ENCODE data around the gene CFAP100.

DNA sequence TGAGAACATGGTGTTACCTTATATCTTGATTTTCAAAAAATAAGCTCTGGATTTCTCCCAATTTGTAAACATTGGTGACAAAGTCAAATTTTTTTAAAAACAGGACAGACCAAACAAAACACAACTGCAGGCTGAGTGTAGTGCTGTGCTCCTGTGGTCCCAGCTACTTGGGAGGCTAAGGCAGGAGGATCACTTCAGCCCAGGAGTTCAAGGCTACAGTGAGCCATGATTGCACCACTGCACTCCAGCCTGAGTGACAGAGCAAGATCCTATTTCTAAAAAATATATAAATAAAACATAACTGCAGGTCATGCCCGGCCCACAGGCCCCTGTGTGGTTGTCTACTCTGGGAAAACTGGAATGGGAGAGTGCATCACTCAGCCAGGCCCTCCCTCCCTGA, 84.9 kb downstream of the CFAP100 start:
- TF ChIP-seq TAF1 (IDR thresholded peaks at IDR 0.05; ENCODE audit: borderline replicate concordance, insufficient read depth, low read length) (no peak), POLR2AphosphoS5 (IDR thresholded peaks at IDR 0.05; ENCODE audit: low read depth, low read length) (no peak), SIN3A (IDR thresholded peaks at IDR 0.05; ENCODE audit: borderline replicate concordance, insufficient read depth, low read length) (no peak), FOXP2 (optimal IDR thresholded peaks at IDR 0.05; ENCODE audit: borderline replicate concordance, extremely low read depth, extremely low read length, insufficient read depth) (no peak)
- TF ChIP-seq, protein P1, sequence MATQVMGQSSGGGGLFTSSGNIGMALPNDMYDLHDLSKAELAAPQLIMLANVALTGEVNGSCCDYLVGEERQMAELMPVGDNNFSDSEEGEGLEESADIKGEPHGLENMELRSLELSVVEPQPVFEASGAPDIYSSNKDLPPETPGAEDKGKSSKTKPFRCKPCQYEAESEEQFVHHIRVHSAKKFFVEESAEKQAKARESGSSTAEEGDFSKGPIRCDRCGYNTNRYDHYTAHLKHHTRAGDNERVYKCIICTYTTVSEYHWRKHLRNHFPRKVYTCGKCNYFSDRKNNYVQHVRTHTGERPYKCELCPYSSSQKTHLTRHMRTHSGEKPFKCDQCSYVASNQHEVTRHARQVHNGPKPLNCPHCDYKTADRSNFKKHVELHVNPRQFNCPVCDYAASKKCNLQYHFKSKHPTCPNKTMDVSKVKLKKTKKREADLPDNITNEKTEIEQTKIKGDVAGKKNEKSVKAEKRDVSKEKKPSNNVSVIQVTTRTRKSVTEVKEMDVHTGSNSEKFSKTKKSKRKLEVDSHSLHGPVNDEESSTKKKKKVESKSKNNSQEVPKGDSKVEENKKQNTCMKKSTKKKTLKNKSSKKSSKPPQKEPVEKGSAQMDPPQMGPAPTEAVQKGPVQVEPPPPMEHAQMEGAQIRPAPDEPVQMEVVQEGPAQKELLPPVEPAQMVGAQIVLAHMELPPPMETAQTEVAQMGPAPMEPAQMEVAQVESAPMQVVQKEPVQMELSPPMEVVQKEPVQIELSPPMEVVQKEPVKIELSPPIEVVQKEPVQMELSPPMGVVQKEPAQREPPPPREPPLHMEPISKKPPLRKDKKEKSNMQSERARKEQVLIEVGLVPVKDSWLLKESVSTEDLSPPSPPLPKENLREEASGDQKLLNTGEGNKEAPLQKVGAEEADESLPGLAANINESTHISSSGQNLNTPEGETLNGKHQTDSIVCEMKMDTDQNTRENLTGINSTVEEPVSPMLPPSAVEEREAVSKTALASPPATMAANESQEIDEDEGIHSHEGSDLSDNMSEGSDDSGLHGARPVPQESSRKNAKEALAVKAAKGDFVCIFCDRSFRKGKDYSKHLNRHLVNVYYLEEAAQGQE (IDR thresholded peaks at IDR 0.05; ENCODE audit: insufficient read depth in 1 of 2, low read depth in 2 of 2, low read length in 2 of 2): no peak
